Fibroblast of skin of back (primary cell): ENCODE data around the gene PIGM.

Experiments used
- DNase-seq: peaks from one replicate; pipeline ENCODE4 v3.0.0-alpha.2; 2013

Gene PIGM

DNA sequence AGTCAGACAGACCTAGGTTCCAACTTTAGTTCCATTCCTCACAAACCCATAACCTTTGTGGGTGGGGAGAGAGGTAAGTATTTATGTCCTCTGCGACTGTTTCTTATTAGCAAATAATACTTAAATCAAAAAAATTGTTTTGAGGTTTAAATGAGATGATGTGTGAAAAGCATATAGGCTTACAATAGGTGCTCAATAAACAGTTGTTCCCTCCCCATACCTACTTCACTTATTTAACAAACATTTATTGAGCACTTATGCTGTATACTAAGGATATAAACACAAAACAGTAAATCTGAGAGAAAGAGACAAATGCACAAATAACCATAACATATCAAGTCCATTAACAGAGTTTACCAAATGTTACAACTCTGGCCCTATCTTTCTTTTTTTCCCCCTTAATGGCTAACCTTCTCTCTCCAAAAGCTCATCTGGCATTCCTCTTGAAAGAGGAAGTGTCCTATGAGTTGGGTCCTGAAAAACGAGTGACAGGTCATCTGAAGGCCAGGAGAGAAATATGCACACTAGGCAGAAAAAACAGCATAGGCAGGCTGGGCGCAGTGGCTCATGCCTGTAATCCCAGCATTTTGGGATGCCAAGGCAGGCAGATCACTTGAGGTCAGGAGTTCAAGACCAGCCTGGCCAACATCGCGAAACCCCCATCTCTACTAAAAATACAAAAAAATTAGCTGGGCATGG, 10.3 kb downstream of the PIGM start:
- no peak for DNase-seq

DNA sequence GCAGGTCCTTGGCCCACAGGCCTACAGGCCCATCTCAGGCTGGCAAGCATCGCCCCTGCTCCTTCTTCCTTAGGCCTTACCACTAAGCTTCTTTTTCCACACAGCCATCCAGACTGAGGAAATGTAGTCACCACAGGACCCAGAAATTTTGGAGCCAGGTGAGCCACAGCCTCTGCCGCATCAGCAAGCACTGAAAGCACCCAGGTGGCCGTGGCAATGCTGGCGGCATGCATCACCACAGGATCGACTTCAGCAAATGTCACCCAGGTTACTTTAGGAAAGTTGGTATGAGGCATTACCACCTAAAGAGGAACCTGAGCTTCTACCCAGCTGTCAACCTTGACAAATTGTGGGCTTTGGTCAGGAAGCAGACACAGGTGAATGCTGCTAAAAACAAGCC, 11.6 kb downstream of the PIGM start:
- DNase-seq, result no peak

GRCh38 chr1:160018900-160019299, 12.9 kb downstream of the PIGM start:
- peak; percentile 56 for DNase-seq

GRCh38 chr1:160018347-160018746, 13.4 kb downstream of the PIGM start:
- DNase-seq, result no peak

GRCh38 chr1:160017592-160017991, 14.2 kb downstream of the PIGM start:
- DNase-seq, result no peak

- no peak for DNase-seq
These were observed 20.0 kb downstream of the PIGM start for GRCh38 chr1:160011781-160012180.

GRCh38 chr1:160009801-160010200, 22.0 kb downstream of the PIGM start:
- no peak for DNase-seq

- DNase-seq, result no peak
These were observed 22.7 kb downstream of the PIGM start for GRCh38 chr1:160009081-160009480.

DNA sequence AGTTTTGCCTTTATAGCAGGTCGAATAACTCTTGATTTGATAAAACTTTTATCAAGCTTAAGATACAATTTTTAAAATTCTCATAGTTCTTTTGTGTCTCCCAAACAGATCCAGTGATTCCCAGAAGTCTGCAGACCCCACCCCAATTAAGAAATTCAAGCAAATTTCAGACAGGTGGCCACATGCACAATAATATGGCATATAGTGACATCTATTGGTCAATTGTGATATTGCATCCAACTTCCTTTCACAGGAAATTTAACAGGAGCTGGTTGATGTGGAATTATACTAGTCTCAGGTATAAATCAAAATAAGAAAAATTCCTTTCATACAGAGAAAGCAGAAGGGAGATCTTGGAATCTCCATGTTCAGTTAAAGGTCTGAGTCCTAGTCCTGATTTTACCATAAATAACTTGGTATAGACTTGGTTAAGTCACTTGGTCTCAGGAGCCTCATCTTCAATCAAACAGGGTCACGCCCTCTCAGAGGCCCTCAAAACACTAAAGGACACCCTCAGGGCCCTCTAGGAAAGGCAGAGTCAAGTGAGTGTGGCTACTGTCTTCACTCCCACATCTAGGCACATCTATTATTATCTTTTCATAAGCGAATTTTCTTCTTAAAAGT, 24.1 kb downstream of the PIGM start:
- DNase-seq, result peak; percentile 27

DNA sequence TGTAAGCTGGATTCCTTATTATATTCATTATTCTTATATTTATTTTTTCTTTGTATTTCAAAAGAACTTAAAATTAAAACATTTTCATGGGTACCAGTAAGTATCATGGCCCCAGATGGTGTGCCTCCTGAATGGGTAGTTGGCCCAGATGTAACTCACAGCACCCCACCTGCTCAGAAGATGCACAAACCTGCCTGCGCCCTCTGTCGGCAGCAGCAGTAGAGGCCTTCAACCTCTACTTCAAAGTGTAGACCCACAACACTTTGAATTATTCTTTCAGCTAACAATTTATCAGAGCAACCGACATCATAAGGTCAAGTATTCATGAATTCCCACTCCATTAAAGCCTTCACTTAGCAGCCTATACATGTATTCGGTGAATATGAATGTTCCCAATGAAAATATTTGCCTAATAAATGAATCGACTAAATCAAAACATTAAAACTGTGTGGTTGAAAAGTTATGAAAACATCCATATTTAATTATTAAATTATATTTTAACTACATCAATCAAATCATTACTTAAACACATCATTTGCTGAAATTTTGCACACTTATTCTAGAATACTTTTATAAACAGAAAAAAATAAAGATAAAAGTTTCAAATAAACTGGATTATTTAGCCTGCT, 25.4 kb downstream of the PIGM start:
- peak; percentile 67 for DNase-seq

DNA sequence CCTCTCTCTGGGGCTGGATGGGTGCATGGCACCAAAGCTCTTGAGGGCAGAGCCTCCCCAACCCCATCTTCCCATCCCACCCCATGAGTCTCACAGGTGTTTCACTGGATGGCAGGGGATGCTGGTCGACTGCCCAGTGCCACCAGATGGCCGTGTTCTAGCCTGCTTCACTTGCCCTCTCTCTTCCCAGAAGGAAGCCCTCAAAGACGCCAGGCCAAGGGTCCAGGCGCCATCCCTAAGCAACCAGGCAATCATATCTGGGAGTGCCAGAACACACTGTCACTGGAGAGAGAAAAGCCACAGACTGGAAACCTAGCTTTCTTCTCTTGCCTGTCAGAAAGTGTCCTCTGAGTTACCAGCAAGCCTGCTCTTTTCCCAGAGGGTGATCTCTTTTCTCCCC, 26.7 kb downstream of the PIGM start:
- DNase-seq, result no peak

DNA sequence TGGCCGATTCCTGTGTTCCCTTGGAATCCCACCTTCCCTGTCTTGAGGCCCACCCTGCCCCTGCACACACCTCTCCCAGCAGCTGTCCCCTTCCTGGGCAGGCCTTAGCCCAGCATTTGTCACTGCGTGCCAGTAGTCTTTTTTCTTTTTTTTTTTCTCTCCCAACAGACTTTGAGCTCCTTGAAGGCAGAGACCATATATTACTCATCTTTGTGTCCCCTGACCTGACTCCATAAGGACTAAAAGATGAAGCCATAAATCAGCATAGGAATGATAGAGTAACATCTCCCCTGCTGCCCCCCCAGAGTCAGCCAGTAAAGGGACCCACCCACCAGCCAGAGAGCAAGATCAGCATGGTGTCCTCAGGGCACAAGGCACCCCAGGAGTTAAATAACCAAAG, 27.4 kb downstream of the PIGM start:
- no peak for DNase-seq

GRCh38 chr1:160004001-160004400, 27.8 kb downstream of the PIGM start:
- DNase-seq, result no peak

- DNase-seq, result no peak
These were observed 30.4 kb downstream of the PIGM start for GRCh38 chr1:160001440-160001839.

GRCh38 chr1:159999204-159999603, 32.6 kb downstream of the PIGM start:
- DNase-seq, result no peak

- DNase-seq, result peak; percentile 95
These were observed 35.1 kb downstream of the PIGM start for GRCh38 chr1:159996653-159997052.

DNA sequence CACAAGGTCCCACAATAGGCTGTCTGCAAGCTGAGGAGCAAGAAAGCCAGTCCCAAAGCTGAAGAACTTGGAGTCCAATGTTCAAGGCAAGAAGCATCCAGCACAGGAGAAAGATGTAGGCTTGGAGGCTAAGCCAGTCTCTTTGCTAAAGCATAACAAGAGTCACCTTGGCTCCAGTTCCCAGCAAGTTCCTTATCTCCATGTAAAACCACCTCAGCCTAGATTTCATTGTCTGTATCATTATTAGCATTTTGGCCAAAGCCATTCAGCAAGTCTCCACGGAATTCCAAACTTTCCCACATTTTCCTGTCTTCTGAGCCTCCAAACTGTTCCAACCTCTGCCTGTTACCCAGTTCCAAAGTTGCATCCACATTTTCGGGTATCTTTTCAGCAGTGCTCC, 36.9 kb downstream of the PIGM start:
- no peak for DNase-seq

GRCh38 chr1:159993911-159994310, 37.9 kb downstream of the PIGM start:
- no peak for DNase-seq

DNA sequence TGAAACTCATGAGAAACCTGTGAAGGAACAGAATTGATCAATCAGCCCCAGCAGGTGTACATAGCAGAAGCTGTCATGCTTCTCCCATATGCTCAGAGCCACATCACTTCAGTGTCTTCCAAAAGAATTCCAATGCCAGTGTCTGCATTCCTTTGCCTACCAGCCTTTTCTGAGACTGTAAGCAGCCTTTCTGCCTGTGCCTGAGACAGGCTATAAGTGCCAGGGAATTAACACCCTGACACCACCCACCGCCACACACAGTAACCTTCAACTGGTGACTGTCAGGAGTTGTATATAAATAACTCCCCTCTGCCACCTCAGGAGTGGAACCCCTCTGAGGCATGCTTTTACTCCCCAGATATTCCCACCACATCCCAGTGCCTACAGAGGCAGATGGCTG, 39.6 kb downstream of the PIGM start:
- peak; percentile 25 for DNase-seq

DNA sequence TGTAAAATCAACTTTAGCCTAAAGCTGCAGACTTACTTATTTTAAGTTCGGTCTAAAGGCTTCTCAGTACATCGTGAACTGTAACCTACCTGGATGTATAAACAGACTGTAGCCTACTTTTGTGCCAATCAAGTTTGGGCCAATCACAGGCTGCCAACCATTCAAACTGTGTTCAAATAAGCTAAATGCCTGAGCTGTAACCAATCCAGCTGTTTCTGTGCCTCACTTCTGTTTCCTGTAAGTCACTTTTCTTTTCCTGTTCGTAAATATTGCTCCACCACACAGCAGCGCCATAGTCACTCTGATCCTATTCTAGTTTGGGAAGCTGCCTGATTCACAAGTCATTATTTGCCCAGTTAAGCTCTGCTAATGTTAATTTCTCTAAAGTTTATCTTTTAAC, 40.3 kb downstream of the PIGM start:
- DNase-seq, result no peak

- no peak for DNase-seq
These were observed 41.8 kb downstream of the PIGM start for GRCh38 chr1:159990005-159990404.

DNA sequence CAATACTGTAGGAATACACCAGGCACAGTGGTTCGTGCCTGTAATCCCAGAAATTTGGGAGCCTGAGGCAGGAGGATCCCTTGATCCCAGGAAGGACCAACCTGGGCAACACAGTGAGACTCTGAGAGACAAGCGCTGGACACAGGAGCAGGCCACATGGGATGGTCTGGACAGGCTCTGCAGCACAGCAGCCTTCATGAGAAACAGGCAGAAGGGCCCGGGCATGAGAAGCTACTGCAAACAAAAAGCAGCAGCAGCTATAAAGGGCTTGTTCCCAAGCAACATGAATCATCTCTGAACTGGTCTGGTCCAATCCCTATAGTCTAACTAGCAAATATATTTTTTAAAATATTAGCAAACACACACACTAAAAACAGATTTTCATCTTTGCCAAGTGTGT, 42.2 kb downstream of the PIGM start:
- no peak for DNase-seq

GRCh38 chr1:159988006-159988405, 43.8 kb downstream of the PIGM start:
- no peak for DNase-seq

- no peak for DNase-seq
These were observed 44.6 kb downstream of the PIGM start for GRCh38 chr1:159987186-159987585.
